K562 (cell line): ENCODE data around the gene FUCA1. TPM values are rescaled to one million over a fixed set of nuclear protein-coding genes. Genes with fewer than 3 reads are reported as not detected.

Experiments
- ATAC-seq: fragments of 200-7000 bp; cut with Tn5 transposase; 3 replicates; pipeline ENCODE4 v1.9.1; 2020; ENCODE audit warnings: moderate library complexity
- BruUV-seq: library from RNA; stranded (reverse); fragments of 400-500 nt; replicated peaks from 2 replicates; lab custom pipeline; 2021; lab: Mats Ljungman, UMichigan
- CTCF ChIA-PET: fragments of 300-600 bp; formaldehyde crosslinking; extraction: SDS; loops from one replicate; lab custom pipeline; 2021; ENCODE audit warnings: low intra/inter-chr PET ratio; lab: Yijun Ruan, JAX
- POLR2A ChIA-PET: fragments of 300-600, 350-650 bp; sonication (Branson Sonifier 250); formaldehyde crosslinking; extraction: SDS; loops from one replicate; lab custom pipeline; 2021; ENCODE audit warnings: antibody characterized with exemption, inconsistent platforms; lab: Yijun Ruan, JAX
- DNase-seq, 4 experiments: peaks; one replicate each; pipeline versions ENCODE4 v3.0.0 to v3.0.0-alpha.2; 2011 to 2018; ENCODE audit warnings: low spot score in 3 of 4, mixed read lengths in 3 of 4; ENCODE audit errors: extremely low read depth in 1 of 4
- FAIRE-seq: peaks from 2 replicates; lab custom pipeline; 2011; peaks lifted over from hg19 to GRCh38; lab: Jason Lieb, UNC
- H2AFZ ChIP-seq: 2 replicates; pipeline ENCODE4 v1.6.0; 2011; ENCODE audit warnings: low read depth, low read length, control low read depth, inconsistent platforms
- H3K27ac ChIP-seq: fragments of 200-600 bp; 3 replicates; pipeline ENCODE4 v1.8.0; 2011; ENCODE audit warnings: low read depth, mild to moderate bottlenecking, control low read depth, inconsistent platforms, low read length, moderate library complexity, mixed read lengths; ENCODE audit errors: extremely low read depth
- H3K27me3 ChIP-seq, 2 experiments: fragments of 300-600 bp in 1 of 2; 2 replicates in 1 of 2; 3 replicates in 1 of 2; pipeline versions ENCODE4 v1.6.0 to v1.8.0; 2011; ENCODE audit warnings: inconsistent platforms in 2 of 2, low read length in 2 of 2, mild to moderate bottlenecking in 1 of 2, mixed read lengths in 1 of 2, moderate library complexity in 1 of 2; ENCODE audit not compliant: control insufficient read depth in 2 of 2, insufficient read depth in 2 of 2
- H3K36me3 ChIP-seq: fragments of 300-600 bp; 3 replicates; pipeline ENCODE4 v1.8.0; 2011; ENCODE audit warnings: mild to moderate bottlenecking, low read length, inconsistent platforms; ENCODE audit not compliant: control insufficient read depth, insufficient read depth
- H3K4me1 ChIP-seq, 2 experiments: fragments of 200-600 bp in 1 of 2; replicated peaks in 1 of 2; 2 replicates in 1 of 2; 3 replicates in 1 of 2; pipeline versions ENCODE4 v1.5.1 to v1.8.0; 2011; ENCODE audit warnings: inconsistent platforms in 2 of 2, low read length in 2 of 2, mild to moderate bottlenecking in 1 of 2, mixed read lengths in 1 of 2, moderate library complexity in 1 of 2; ENCODE audit not compliant: control insufficient read depth in 2 of 2, insufficient read depth in 2 of 2
- H3K4me2 ChIP-seq: 2 replicates; pipeline ENCODE4 v1.6.1; 2011; ENCODE audit warnings: low read length, control low read depth, inconsistent platforms, mixed read lengths; ENCODE audit not compliant: insufficient read depth
- H3K4me3 ChIP-seq: fragments of 200-600 bp; sonication (generic), shearing (Covaris generic); 2 replicates; pipeline ENCODE4 v1.5.1; 2016; ENCODE audit warnings: control low read depth, inconsistent platforms
- H3K79me2 ChIP-seq: fragments of 200-600 bp; 3 replicates; pipeline ENCODE4 v1.8.0; 2011; ENCODE audit warnings: low read length, inconsistent platforms; ENCODE audit not compliant: control insufficient read depth, insufficient read depth
- H3K9ac ChIP-seq, 2 experiments: 2 replicates each; pipeline versions ENCODE4 v1.6.0 to v1.6.1; 2011; ENCODE audit warnings: low read depth in 2 of 2, low read length in 2 of 2, control low read depth in 1 of 2, inconsistent platforms in 1 of 2, mild to moderate bottlenecking in 1 of 2, mixed read lengths in 1 of 2; ENCODE audit not compliant: insufficient read depth in 1 of 2
- H3K9me1 ChIP-seq: one replicate; pipeline ENCODE4 v1.6.0; 2011; ENCODE audit warnings: inconsistent platforms, mild to moderate bottlenecking, low read length, moderate library complexity; ENCODE audit not compliant: control insufficient read depth, insufficient read depth
- H3K9me3 ChIP-seq: replicated peaks from 2 replicates; pipeline ENCODE4 v1.5.1; 2011; ENCODE audit warnings: low read depth, low read length, inconsistent platforms; ENCODE audit not compliant: control insufficient read depth, insufficient read depth
- H4K20me1 ChIP-seq: replicated peaks from 2 replicates; pipeline ENCODE4 v1.6.1; 2011; ENCODE audit warnings: low read length, inconsistent platforms, mixed read lengths; ENCODE audit not compliant: control insufficient read depth, insufficient read depth
- ADNP ChIP-seq: fragments of 200-800 bp; sonication (Bioruptor generic); IDR thresholded peaks from 2 replicates; pipeline ENCODE4 v1.6.1; 2016; ENCODE audit warnings: missing genetic modification characterization, missing compliant biosample characterization
- CREB3 ChIP-seq: fragments of 450-650 bp; conservative IDR thresholded peaks from 2 replicates; pipeline ENCODE4 v1.6.1; 2016; ENCODE audit warnings: missing genetic modification characterization, low read depth, mild to moderate bottlenecking, missing compliant biosample characterization, moderate library complexity
- FOXP4 ChIP-seq: sonication (generic); formaldehyde crosslinking; IDR thresholded peaks from 2 replicates; pipeline ENCODE4 v1.8.0; 2022; ENCODE audit warnings: mild to moderate bottlenecking, missing genetic modification reagents, borderline replicate concordance
- ILK ChIP-seq: fragments of 450-650 bp; IDR thresholded peaks from 2 replicates; pipeline ENCODE4 v1.6.1; 2016; ENCODE audit warnings: missing genetic modification characterization, low read depth, mild to moderate bottlenecking, missing compliant biosample characterization, moderate library complexity, borderline replicate concordance
- KDM5B ChIP-seq: fragments of 200-600 bp; sonication (generic); IDR thresholded peaks from 2 replicates; pipeline ENCODE4 v1.6.1; 2012; ENCODE audit warnings: low read depth, mild to moderate bottlenecking, moderate library complexity, low read length, control low read depth, inconsistent platforms; ENCODE audit not compliant: insufficient replicate concordance
- MTA3 ChIP-seq: fragments of 450-650 bp; formaldehyde crosslinking; IDR thresholded peaks from 2 replicates; pipeline ENCODE4 v1.6.1; 2017; ENCODE audit warnings: mild to moderate bottlenecking, borderline replicate concordance
- PTTG1 ChIP-seq: fragments of 450-650 bp; IDR thresholded peaks from 2 replicates; pipeline ENCODE4 v1.6.1; 2016; ENCODE audit warnings: low read depth, mild to moderate bottlenecking, missing genetic modification characterization, missing compliant biosample characterization
- RNF2 ChIP-seq: sonication (generic); IDR thresholded peaks from 2 replicates; pipeline ENCODE4 v1.6.1; 2016
- SIRT6 ChIP-seq: IDR thresholded peaks from one replicate; pipeline ENCODE4 v1.6.1; 2012; ENCODE audit warnings: low read depth, mild to moderate bottlenecking, control low read depth, inconsistent platforms, low read length, moderate library complexity
- TSHZ1 ChIP-seq: fragments of 250-450 bp; sonication (Bioruptor Pico); IDR thresholded peaks from 2 replicates; pipeline ENCODE4 v1.4.0; 2020; ENCODE audit warnings: mild to moderate bottlenecking, moderate library complexity
- U2AF1 ChIP-seq: fragments of 200-400 bp; formaldehyde crosslinking; optimal IDR thresholded peaks from 2 replicates; pipeline ENCODE3; 2017; ENCODE audit warnings: mild to moderate bottlenecking, low read depth, low read length, moderate library complexity
- USF1 ChIP-seq: sonication (generic); formaldehyde crosslinking; IDR thresholded peaks from 2 replicates; pipeline ENCODE4 v1.9.0; 2022; ENCODE audit warnings: mild to moderate bottlenecking, missing genetic modification reagents
- WGBS: fragments of 100-300 bp; shearing (Covaris generic); methylation state at CpG from one replicate; pipeline ENCODE4 v1.1.6; 2016; ENCODE audit warnings: low coverage, mixed read lengths; ENCODE audit not compliant: insufficient coverage; ENCODE audit errors: missing lambda C conversion rate; 5-methylcytosine and 5-hydroxymethylcytosine counted together
- in situ Hi-C: fragments of 300-500 bp; cut with MboI; formaldehyde crosslinking; loops from 4 replicates; pipeline ENCODE4 v1.15.0; 2018; ENCODE audit warnings: inconsistent platforms, mixed read lengths
- intact Hi-C: fragments of 100-400 bp; cut with micrococcal nuclease; formaldehyde crosslinking; loops from 2 replicates; pipeline ENCODE4 v1.14.2; 2022
- polyA plus RNA-seq, 8 experiments: library from polyadenylated mRNA; depleted of rRNA in 4 of 8; stranded (reverse) in 5 of 8; unstranded in 3 of 8; fragments of >200 nt; fragmentation: Nextera tagmentation in 2 of 8; fragmentation: Illumina TruSeq in 1 of 8; extraction: Ambion mirVana in 2 of 8; extraction: Trizol in 1 of 8; gene quantifications; 2 replicates each; pipeline versions ENCODE4 v1.2.1 to v1.2.3, GENCODE V29; 2011 to 2014; ENCODE audit warnings: inconsistent platforms in 1 of 8, missing spikeins in 1 of 8
- total RNA-seq, 7 experiments: library from RNA; depleted of rRNA in 6 of 7; stranded (reverse); fragments of >200 nt in 6 of 7; fragmentation: Illumina TruSeq in 2 of 7; extraction: Trizol in 2 of 7; gene quantifications; 2 replicates each; pipeline versions ENCODE4 v1.2.1 to v1.2.3, GENCODE V29; 2011 to 2021; ENCODE audit warnings: low replicate concordance in 1 of 7

Gene FUCA1
- total and polyA plus RNA-seq, 9 of the 15 experiments (the other 6 are each of a cell fraction or from before 2014, with no cell fraction given) = 7.0 to 20.5 (median 13.5) TPM

- H4K20me1 ChIP-seq = no peaks in the 10 kb centered on the region
- DNase-seq (peak; percentile 84 to 90 (median 86)), ATAC-seq (peak; percentile 93), FAIRE-seq (peak; percentile 84)
- peak overlapping the region in 1 of 2 experiments; percentile 27; a peak in 1 of 4 replicates for H3K9ac ChIP-seq
- BruUV-seq = no TSS peak
- ChIA-PET CTCF (interaction anchor here (0.6 to 2.3 kb wide), 8 partner anchors 20 to 1843 kb away, joined by 3 to 22 read pairs (median 5); no protein-coding TSS in a partner anchor), POLR2A (interaction anchor here (0.5 to 1.8 kb wide), 11 partner anchors 15 to 426 kb away, joined by 3 to 5 read pairs (median 4); partner anchors contain the start of genes PITHD1 and RPL11)
- peaks cover 30 to 48% of the 10 kb centered on the region in 2 experiments for H3K4me1 ChIP-seq
- no peak overlapping the region for H3K4me3 ChIP-seq
- H3K27ac ChIP-seq = peak overlapping the region; percentile 9; the same call in 1 of the 3 replicates
- peak overlapping the region; percentile 5; the same call in 1 of the 2 replicates for H3K4me2 ChIP-seq
- H3K36me3 ChIP-seq = no peaks in the 10 kb centered on the region
- H3K79me2 ChIP-seq = no peaks in the 10 kb centered on the region
- intact Hi-C loops (loop anchor here (1.0 to 5.0 kb wide), 4 partner anchors 49 to 372 kb away; partner anchors contain the start of gene FUCA1), in situ Hi-C loops (no loop called here)
- 27% methylated on average over 12 of the region's 12 CpGs for WGBS
- H3K27me3 ChIP-seq = no peaks in the 10 kb centered on the region
- no peaks in the 10 kb centered on the region for H3K9me3 ChIP-seq
- H3K9me1 ChIP-seq = no peaks in the 10 kb centered on the region
- peak overlapping the region; percentile 84 for H2AFZ ChIP-seq
- TF ChIP-seq SIRT6 (no peak), CREB3 (tag) (no peak), MTA3 (no peak; the same call in 1 of the 2 replicates), RNF2 (no peak), ADNP (tag) (peak; percentile 81), U2AF1 (no peak), KDM5B (no peak), USF1 (no peak), TSHZ1 (CRISPR knock-in tag) (no peak), FOXP4 (CRISPR knock-in tag) (no peak), ILK (tag) (no peak), PTTG1 (tag) (no peak)
Measured at GRCh38 chr1:23916209-23917131, 48.4 kb upstream of the FUCA1 start.
